Measurements from ENCODE around the gene GSTA1.
"Not testable (repeated sequence)": the region's sequence is repeated elsewhere in the genome, so short reads cannot be mapped to it uniquely, and the experiment has no call there.

Gene GSTA1

DNA sequence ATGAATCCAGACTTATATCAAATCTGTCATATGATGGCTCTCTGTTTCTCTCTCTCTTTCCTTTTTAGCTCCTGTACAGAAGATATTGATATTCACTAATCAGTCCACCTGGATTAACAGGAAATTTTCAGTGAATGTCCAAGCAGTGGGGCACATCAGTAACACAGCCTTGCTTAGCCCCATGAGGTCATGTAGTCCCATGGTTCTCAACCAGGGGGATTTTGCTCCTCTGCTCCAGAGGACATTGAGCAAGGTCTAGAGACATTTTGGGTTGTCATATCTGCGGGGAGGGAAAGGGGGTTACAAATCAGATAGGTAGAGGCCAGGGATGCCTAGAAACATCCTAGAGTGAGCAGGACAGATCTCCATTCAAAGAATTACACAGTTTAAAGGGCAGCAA is 810 bp downstream of the GSTA1 start:
- DNase-seq: no peak

DNA sequence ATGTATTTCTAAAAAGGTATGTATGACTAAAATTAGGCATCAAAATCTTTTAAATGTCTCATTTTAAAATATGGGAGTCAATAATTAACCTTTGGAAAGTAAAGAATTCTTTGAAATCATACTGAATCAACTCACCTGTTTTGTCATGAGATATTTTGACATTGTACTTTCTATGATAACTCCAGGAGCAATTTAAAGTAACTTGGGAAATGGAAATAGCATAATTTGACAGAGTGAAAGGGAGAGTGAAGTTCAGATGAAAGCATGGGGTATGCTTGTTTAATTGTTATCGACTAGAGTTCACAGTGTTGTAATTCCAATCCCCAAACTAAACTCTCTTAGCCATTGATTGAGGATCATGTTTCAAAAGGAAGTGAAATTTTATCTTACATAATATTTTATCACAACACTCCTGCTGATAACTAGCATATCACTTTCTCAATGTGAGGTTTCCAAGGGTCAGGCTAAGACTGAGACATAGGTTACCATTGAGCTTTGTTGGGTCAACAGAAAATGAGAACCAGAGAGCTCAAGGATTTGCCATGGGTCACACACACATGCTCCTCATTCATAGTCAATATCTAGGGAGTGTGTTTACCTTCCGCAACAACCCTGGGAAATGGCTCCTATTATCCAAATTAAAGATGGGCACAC is 2.3 kb downstream of the GSTA1 start:
- no peak for DNase-seq

DNA sequence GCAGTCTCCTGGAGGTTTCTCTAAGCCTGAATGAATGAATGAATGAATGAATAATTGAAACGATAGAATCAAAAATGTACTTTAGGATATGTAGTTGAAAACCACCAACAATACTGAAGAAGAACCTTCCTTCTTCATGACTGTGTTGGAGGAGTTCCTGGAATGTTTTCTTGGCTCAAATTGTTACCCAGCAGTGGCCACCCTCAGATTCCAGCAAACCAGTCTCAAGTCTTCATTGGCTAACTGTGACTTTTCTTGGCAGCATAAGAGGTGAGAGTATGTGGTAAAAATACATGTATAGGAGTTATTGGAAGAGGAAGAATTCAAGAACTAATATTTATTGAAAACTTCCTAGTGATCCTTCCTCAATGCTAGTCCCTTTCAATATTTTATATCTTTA is 4.3 kb downstream of the GSTA1 start:
- DNase-seq: not testable (repeated sequence)

DNA sequence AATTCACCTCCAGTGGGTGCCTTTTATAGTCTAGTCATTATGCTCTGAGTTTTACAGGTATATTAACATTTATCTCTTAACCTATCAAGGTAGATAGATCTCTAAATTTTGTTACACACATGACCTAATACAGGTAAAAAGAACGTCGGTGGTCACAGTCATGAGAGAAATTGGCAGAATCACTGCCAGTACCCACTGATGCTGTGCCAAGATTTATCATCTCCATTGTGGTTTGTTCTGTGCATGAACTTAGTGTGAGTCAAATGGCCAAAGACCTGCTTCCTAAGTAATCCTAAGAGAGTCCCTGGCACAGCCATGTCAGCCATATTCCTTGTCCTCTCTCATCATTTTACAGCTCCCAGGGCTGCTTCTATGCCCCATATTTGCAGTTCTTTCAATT is 9.2 kb downstream of the GSTA1 start:
- not testable (repeated sequence) for DNase-seq

DNA sequence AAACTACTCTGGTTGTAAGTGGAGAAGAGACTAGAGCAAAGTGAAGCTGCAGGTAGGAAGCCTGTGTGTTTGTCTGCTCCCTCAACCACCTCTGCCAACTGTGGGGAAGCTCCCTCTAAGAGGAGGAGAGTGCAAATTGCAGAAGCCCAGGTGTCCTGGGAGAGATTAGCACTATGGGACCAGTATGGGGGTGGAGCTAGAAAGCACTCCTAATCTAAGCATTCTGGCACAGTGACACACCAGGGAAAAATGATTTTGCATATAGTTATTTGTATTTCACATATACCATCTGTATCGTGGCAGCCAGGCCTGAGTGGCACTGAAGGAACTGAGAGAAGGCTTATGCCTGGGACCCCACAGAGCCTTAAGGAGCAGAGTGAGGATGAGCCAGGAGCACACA is 12.8 kb downstream of the GSTA1 start:
- DNase-seq: no peak

DNA sequence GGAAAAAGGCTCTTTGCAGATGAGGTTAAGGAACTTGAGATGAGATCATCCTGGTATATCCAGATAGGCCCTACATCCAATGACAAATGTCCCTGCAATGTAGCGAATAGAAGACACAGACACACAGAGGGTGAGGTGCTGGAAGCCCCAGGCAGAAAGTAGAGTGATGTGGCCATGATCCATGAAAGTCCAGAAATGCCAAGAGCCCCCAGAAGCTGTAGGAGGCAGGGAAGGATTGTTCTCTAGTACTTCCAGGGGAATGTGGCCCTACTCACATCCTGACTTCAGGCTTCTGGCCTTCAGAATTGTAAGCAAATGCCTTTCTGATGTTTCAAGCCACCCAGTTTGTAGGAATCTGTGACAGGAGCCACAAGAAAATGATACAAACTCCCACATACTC is 14.0 kb downstream of the GSTA1 start:
- DNase-seq: not testable (repeated sequence)

DNA sequence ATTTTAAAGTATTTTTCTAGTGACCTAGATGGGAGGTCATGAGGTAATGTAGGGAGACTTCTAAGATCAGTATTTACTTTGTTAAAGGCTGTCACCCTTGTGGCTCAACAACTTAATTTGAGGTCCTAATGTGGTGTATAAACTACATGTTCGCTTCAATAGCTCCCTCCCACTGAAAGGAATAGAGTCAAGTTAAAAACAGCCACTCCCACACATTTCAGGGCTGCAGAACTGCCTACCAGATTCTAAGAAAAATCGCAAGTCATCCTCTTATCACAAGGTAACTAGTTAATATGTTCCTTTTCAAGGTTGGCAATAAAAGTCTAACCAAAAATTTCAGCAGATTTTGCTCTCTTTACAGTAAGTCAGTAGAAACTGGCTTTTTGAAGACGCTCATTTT is 15.1 kb downstream of the GSTA1 start:
- no peak for DNase-seq

DNA sequence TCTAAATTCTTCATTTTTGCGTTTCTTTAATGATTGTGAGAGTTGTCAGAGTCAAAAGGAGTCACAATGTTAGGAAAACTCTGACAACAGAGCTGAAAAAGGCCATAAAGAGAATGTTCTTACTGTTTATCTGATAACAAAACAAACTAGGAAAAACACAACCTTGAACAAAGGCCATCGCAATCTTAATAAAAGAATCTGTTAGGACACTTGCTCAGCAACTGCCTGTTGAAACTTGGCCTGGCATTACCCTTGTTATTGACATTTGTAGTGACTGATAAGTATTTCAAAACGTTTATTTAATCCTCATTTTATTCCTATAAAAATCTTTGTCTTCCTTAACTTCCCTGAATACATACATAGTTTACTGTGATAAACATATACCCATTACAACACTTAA is 15.7 kb downstream of the GSTA1 start:
- no peak for DNase-seq

DNA sequence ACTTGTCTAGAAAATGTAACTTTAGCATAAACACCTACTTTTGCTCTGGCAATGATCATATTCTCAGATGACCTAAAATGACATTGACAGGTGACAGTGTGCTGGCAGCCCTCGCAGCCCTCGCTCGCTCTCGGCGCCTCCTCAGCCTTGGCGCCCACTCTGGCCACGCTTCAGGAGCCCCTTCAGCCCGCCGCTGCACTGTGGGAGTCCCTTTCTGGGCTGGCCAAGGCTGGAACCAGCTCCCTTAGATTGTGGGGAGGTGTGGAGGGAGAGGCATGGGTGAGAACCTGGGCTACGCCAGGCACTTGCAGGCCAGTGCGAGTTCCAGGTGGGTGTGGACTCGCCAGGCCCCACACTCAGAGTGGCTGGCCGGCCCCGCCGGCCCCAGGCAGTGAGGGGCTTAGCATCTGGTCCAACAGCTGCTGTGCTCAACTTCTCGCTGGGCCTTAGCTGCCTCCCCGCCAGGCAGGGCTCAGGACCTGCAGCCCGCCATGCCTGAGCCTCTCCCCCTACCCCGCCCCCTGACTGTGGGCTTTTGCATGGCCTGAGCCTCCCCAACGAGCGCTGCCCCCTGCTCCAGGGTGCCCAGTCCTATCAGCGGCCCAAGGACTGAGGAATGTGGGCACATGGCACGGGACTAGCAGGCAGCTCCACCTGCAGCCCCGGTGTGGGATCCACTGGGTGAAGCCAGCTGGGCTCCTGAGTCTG is 17.2 kb downstream of the GSTA1 start:
- DNase-seq: no peak

DNA sequence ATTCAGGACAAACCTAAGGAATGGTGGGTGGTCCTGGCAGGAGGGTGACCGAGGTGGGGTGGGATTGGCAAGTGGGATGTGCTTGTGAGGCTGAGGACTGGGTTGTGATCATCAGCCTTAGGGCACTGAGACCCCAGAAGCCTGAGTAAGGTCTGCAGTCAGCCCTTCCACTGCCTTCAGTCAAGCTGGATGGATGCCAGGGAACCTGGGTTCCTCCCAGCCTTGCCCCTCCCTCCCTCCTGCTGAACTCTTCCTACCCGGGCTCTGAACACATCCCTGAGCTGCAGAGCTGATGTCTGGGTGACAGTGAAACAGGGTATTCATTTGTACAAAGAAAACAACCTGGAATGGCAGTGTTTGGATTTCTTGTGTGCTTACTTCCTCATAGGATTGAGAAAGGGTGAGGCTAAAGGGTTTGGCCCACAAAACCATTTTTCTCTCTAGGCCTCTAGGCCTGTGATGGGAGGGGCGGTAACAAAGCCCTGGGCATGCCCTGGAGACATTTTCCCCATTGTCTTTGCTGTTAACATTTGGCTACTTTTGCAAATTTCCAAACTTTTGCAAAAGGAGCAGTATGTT is 20.8 kb downstream of the GSTA1 start:
- DNase-seq: not testable (repeated sequence)

DNA sequence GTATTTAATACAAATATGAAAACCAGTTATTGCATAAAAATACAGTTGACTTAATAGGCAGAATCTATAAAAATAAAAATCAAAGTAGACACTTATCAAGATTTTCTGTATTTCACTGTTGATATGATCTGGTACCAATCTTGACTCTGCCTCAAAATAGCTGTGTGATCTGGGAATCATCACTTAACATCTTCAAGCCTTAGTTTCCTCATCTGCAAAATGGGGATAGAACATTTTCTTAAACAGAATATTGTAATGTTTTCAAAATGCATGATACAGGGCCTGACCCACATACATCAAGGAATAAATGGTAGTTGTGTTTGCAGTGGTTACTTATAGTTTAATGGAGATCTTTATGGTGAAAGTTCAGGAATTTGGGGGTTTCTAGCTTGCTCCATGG is 21.4 kb downstream of the GSTA1 start:
- DNase-seq: not testable (repeated sequence)

DNA sequence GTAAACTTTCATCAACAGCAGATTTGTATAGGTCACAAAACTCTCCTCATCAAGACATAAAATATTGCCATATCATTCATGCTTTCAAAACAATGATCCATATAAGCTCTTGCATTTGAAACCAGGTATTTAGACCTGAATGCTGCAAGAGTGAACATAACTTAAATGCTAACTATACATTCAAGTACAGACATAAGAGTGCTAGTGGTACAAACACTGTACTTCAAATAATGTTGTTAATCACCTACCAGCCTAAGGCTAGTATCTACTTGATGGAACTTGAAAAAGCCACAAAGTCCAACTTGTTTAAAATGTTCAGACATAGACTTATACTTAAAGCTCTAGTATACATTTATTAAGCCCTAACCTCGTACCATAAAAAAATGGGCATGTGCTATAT is 24.4 kb downstream of the GSTA1 start:
- no peak for DNase-seq

DNA sequence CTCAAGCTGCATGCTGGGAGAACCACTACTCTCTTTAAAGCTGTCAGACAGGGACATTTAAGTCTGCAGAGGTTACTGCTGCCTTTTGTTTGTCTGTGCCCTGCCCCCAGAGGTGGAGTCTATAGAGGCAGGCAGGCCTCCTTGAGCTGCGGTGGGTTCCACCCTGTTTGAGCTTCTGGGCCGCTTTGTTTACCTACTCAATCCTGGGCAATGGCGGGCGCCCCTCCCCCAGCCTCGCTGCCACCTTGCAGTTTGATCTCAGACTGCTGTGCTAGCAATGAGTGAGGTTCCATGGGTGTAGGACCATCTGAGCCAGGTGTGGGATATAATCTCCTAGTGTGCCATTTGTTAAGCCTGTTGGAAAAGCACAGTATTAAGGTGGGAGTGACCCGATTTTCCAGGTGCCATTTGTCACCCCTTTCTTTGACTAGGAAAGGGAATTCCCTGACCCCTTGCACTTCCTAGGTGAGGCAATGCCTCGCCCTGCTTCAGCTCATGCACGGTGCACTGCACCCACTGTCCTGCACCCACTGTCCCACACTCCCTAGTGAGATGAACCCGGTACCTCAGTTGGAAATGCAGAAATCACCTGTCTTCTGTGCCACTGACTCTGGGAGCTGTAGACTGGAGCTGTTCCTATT is 26.8 kb downstream of the GSTA1 start:
- not testable (repeated sequence) for DNase-seq

DNA sequence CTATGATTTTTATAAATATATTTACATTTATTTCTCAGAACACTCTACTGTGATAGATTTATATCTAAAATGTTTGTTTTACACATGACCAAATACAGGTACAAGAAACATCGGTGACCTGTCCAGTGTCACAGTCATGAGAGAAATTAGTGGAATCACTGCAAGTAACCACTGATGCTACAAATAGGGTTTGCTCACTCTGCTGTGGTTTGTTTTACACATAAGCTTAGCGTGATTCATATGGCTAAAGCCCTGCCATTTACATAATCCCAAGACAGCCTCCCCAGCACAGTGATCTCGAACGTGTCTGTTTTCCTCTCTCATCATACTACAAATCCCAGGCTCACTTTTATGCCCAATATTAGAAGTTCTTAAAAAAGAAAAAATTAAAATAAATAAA is 34.2 kb downstream of the GSTA1 start:
- DNase-seq: peak; percentile 34

DNA sequence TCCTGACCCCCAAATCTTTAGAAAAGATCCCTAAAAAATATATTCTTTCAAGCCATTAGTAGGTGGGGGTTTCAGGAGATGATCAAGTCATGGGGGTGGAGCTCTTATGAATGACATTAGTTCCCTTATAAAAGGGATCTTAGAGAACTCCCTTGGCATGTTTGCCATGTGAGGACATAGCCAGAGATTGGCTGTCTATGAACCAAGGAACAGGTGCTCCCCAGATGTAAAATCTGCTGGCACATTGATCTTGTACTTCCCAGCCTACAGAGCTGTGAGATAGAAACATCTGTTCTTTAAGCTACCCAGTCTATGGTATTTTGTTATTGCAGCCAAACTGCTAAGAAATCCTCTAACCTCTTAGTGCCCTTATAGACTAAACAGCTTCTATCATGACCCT is 36.0 kb downstream of the GSTA1 start:
- not testable (repeated sequence) for DNase-seq

DNA sequence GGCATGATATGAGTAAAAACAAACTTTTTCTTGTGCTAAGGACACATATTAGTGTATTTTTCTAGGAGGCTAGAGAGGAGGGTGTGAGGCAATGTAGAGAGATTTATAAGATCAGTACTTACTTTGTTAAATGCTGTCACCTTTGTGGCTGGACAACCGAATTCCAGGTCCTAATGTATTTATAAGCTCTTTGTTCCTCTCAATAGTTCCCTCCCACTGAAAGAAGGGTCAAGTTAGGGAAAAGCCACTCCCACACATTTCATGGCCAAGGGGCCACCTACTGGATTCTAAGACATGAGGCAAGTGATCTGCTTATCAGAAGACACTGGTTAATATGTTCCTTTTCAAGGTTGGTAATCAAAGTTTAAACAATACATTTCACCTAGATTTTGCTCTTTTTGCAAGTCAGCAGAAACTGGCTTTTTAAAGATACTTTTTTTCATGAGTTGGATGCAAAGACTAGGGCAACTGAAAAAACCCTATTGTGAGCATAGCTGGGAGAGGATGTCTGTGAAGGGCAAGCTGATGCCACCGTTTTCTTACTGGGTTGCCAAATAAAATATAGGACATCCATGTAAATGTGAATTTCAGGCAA is 40.2 kb downstream of the GSTA1 start, which contains the start of gene GSTA2:
Gene GSTA2, minus strand, starts transcription at position 154 of the 595 bp plus-strand sequence. CDS start 5,528 bp downstream, outside the sequence.
- not testable (repeated sequence) for DNase-seq

DNA sequence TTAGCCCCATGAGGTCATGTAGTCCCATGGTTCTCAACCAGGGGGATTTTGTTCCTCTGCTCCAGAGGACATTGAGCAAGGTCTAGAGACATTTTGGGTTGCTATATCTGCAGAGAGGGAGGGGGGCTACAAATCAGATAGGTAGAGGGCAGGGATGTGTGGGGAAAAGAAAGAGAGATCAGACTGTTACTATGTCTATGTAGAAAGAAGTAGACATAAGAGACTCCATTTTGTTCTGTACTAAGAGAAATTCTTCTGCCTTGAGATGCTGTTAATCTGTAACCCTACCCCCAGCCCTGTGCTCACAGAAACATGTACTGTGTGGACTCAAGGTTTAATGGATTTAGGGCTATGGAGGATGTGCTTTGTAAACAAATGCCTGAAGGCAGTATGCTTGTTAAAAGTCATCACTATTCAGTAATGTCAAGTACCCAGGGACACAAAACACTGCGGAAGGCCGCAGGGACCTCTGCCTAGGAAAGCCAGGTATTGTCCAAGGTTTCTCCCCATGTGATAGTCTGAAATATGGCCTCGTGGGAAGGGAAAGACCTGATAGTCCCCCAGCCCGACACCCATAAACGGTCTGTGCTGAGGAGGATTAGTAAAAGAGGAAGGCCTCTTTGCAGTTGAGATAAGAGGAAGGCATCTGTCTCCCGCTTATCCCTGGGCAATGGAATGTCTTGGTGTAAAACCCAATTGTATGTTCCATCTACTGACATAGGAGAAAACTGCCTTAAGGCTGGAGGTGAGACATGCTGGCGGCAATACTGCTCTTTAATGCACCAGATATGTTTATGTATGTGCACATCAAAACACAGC is 41.7 kb downstream of the GSTA1 start:
- not testable (repeated sequence) for DNase-seq

DNA sequence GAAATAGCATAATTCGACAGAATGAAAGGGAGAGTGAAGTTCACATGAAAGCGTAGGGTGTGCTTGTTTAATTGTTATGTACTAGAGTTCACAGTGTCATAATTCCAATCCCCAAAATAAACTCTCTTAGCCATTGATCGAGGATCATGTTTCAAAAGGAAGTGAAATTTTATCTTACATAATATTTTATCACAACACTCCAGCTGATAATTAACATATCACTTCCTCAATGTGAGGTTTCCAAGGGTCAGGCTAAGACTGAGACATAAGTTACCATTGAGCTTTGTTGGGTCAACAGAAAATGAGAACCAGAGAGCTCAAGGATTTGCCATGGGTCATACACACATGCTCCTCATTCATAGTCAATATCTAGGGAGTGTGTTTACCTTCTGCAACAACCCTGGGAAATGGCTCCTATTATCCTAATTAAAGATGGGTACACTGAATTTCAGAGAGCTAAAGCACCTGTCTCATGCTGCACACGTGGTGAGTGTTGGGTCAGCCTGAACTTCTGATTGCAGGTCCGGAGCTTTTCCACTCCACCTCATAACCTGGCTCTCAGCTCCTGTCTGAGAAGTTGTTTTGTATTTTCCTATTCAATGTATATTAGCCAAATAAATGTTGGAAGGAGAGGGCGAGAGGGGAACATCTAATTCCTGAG is 43.4 kb downstream of the GSTA1 start:
- DNase-seq: no peak

DNA sequence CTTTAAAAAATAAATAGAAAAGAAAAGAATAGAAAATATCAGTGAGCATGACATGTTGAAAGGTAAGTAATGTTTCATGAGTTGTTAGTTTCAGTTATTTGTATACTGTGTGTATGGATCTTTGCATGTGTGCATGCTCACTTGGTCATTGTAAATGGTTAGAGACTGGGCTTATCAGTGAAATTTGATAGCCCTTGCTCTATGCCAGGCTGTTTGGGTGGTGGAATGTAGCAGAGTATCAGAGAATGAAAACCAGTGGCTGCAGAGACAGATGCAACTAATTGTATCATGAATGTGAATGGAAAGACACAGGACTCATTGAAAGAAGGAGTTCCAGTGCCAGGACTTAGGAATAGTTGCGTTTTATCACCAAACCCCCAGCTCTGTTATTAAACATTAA is 44.5 kb downstream of the GSTA1 start:
- DNase-seq: no peak

DNA sequence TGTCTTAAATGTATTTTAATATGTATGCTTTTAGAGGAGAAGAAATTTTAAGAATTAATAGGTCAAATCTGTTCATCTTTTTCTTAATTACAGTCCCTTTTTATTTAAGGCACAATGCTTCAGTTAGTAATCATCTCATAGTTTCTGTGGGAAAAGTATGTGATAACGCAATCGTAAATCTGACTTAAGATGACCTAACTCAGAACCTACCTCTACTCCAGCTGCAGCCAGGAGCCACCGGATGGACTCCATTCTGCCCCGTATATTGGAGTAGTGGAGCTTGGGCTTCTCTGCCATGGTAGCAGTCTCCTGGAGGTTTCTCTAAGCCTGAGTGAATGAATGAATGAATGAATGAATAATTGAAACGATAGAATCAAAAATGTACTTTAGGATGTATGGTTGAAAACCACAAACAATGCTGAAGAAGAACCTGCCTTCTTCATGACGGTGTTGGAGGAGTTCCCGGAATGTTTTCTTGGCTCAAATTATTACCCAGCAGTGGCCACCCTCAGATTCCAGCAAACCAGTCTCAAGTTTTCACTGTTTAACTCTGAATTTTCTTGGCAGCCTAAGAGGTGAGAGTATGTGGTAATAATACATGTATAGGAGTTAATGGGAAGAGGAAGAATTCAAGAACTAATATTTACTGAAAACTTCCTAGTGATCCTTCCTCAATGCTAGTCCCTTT is 45.8 kb downstream of the GSTA1 start:
- DNase-seq: not testable (repeated sequence)

DNA sequence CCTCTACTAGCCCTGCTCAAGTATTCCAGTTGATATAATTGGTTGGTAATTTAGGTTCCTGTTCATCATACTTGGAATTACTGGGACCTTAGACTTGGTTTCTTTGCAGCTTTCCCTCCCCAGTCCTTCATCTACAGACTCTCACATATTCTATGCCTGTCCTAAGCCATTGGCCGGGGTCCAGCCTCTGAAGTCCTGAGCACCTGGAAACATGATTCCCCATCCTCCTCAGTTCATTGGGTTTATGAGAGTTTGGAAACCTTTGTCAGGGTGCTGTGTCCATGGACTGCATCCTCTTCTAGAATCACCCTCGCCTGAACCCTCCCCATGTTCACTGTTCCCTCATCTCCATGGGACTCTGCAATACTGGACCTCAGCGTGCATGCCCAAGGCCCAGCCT is 49.2 kb downstream of the GSTA1 start:
- DNase-seq: no peak
